Tibial nerve (tissue), 4 donors: ENCODE data around the gene CRELD1. TPM values are rescaled to one million over a fixed set of nuclear protein-coding genes. Genes with fewer than 3 reads are reported as not detected.
"Not testable (repeated sequence)": the region's sequence is repeated elsewhere in the genome, so short reads cannot be mapped to it uniquely, and the experiment has no call there.

Experiments
- DNase-seq, 2 donors: peaks; one replicate each; pipeline ENCODE4 v3.0.0-alpha.2; 2019; ENCODE audit warnings: low spot score in 2 of 2
- H3K27ac ChIP-seq, 4 donors: fragments of 200-600 bp; sonication (generic) in 3 of 4; one replicate each; pipeline ENCODE4 v1.5.1; 2017 to 2019; ENCODE audit warnings: mild to moderate bottlenecking in 1 of 4
- H3K27me3 ChIP-seq, 2 donors: fragments of 200-600 bp; sonication (generic) in 1 of 2; one replicate each; pipeline versions ENCODE4 v1.5.1 to v1.6.0; 2017 to 2019
- H3K36me3 ChIP-seq, 3 donors: fragments of 200-600 bp; sonication (generic); one replicate each; pipeline ENCODE4 v1.5.1; 2018 to 2019
- H3K4me1 ChIP-seq, 4 donors: fragments of 200-600 bp; sonication (generic) in 3 of 4; one replicate each; pipeline ENCODE4 v1.5.1; 2017 to 2019
- H3K4me3 ChIP-seq, 4 donors: fragments of 200-600 bp; sonication (generic) in 3 of 4; one replicate each; pipeline ENCODE4 v1.5.1; 2017 to 2019; ENCODE audit warnings: mild to moderate bottlenecking in 1 of 4, moderate library complexity in 1 of 4
- H3K9me3 ChIP-seq, 4 donors: fragments of 200-600 bp; sonication (generic) in 3 of 4; one replicate each; pipeline ENCODE4 v1.5.1; 2017 to 2019
- CTCF ChIP-seq, 5 experiments: fragments of 200-600 bp in 3 of 5; fragments of 450-650 bp in 2 of 5; sonication (generic) in 3 of 5; IDR thresholded peaks; one replicate each; pipeline ENCODE4 v1.5.1; 2016 to 2019; ENCODE audit warnings: antibody characterized with exemption in 5 of 5, mild to moderate bottlenecking in 3 of 5, moderate library complexity in 2 of 5
- EP300 ChIP-seq, 2 donors: sonication (generic); formaldehyde crosslinking; IDR thresholded peaks; one replicate each; pipeline ENCODE4 v1.6.1; 2017; ENCODE audit warnings: antibody characterized with exemption in 2 of 2, mild to moderate bottlenecking in 1 of 2
- POLR2A ChIP-seq, 2 donors: fragments of 450-650 bp; IDR thresholded peaks; one replicate each; pipeline ENCODE4 v1.6.1; 2017; ENCODE audit warnings: antibody characterized with exemption in 2 of 2, mild to moderate bottlenecking in 2 of 2, moderate library complexity in 2 of 2
- WGBS, 2 donors: methylation state at CpG; one replicate each; pipeline ENCODE4 v1.1.5; 2018; 5-methylcytosine and 5-hydroxymethylcytosine counted together
- total RNA-seq, 4 donors: library from RNA; depleted of rRNA; stranded (reverse); fragments of >200 nt; gene quantifications; one replicate each; pipeline ENCODE4 v1.1.0, GENCODE V29; 2016

CRELD1 gene
- total RNA-seq, 4 donors from 2014 or later, result 18.2 to 54.9 (median 27.5) TPM

- TF ChIP-seq EP300 (IDR thresholded peaks at IDR 0.05), result no peak
- no peak for TF ChIP-seq POLR2A (IDR thresholded peaks at IDR 0.05)
- no peak for TF ChIP-seq CTCF (IDR thresholded peaks at IDR 0.05)
- peaks cover 0 to 24% (median 0%) of the 10 kb centered on the region in 3 donors for H3K36me3 ChIP-seq
- no peaks in the 10 kb centered on the region for H3K27me3 ChIP-seq
- peak overlapping the region in 3 of 4 donors; percentile 20 to 56 (median 52) for H3K27ac ChIP-seq
- H3K4me1 ChIP-seq, result peaks cover 0 to 37% (median 6%) of the 10 kb centered on the region in 4 donors
- no peaks in the 10 kb centered on the region for H3K9me3 ChIP-seq
- DNase-seq, result no peak
- H3K4me3 ChIP-seq, result no peak overlapping the region
- 74 to 83% methylated on average over 4 of the region's 4 CpGs for WGBS, 2 donors
Observed at GRCh38 chr3:9897408-9898372, 35.9 kb upstream of the CRELD1 start.

GRCh38 chr3:9898467-9899241, 35.0 kb upstream of the CRELD1 start:
- DNase-seq, result no peak
- no peaks in the 10 kb centered on the region for H3K9me3 ChIP-seq
- WGBS, 2 donors, result 63 to 68% methylated on average over 8 of the region's 8 CpGs
- H3K27ac ChIP-seq, result peak overlapping the region in 1 of 4 donors; percentile 3
- no peak overlapping the region for H3K4me3 ChIP-seq
- peaks cover 0 to 39% (median 7%) of the 10 kb centered on the region in 4 donors for H3K4me1 ChIP-seq
- TF ChIP-seq CTCF (IDR thresholded peaks at IDR 0.05), result no peak
- TF ChIP-seq POLR2A (IDR thresholded peaks at IDR 0.05), result no peak
- TF ChIP-seq EP300 (IDR thresholded peaks at IDR 0.05), result no peak
- no peaks in the 10 kb centered on the region for H3K27me3 ChIP-seq
- H3K36me3 ChIP-seq, result peaks cover 0 to 15% (median 0%) of the 10 kb centered on the region in 3 donors

GRCh38 chr3:9899289-9899791, 34.3 kb upstream of the CRELD1 start:
- H3K27me3 ChIP-seq, result no peaks in the 10 kb centered on the region
- H3K36me3 ChIP-seq, result peaks cover 0 to 9% (median 0%) of the 10 kb centered on the region in 3 donors
- peaks cover 0 to 34% (median 6%) of the 10 kb centered on the region in 4 donors for H3K4me1 ChIP-seq
- no peak overlapping the region for H3K4me3 ChIP-seq
- TF ChIP-seq CTCF (IDR thresholded peaks at IDR 0.05) (no peak), POLR2A (IDR thresholded peaks at IDR 0.05) (no peak), EP300 (IDR thresholded peaks at IDR 0.05) (no peak)
- peak overlapping the region in 1 of 4 donors; percentile 23 for H3K27ac ChIP-seq
- DNase-seq, result no peak
- WGBS, 2 donors, result 50 to 53% methylated on average over 3 of the region's 3 CpGs
- no peaks in the 10 kb centered on the region for H3K9me3 ChIP-seq

GRCh38 chr3:9900965-9901415, 32.6 kb upstream of the CRELD1 start:
- H3K4me1 ChIP-seq, result peaks cover 0 to 34% (median 6%) of the 10 kb centered on the region in 4 donors
- H3K9me3 ChIP-seq, H3K27ac ChIP-seq, H3K4me3 ChIP-seq, DNase-seq, H3K36me3 ChIP-seq, H3K27me3 ChIP-seq: not testable (repeated sequence)
- 92 to 94% methylated on average over 6 of the region's 6 CpGs for WGBS, 2 donors

- Histone ChIP-seq H3K27ac (peak overlapping the region in 3 of 4 donors; percentile 63 to 91 (median 76)), H3K4me3 (no peak overlapping the region), H3K4me1 (peaks cover 0 to 34% (median 6%) of the 10 kb centered on the region in 4 donors), H3K27me3 (no peaks in the 10 kb centered on the region), H3K36me3 (no peaks in the 10 kb centered on the region), H3K9me3 (no peaks in the 10 kb centered on the region)
- TF ChIP-seq POLR2A (IDR thresholded peaks at IDR 0.05) (no peak), CTCF (IDR thresholded peaks at IDR 0.05) (no peak), EP300 (IDR thresholded peaks at IDR 0.05) (no peak)
- no peak for DNase-seq
- 66 to 81% methylated on average over 4 to 5 of the region's 5 CpGs for WGBS, 2 donors
Observed at GRCh38 chr3:9901967-9902366, 31.7 kb upstream of the CRELD1 start.
